ENCODE results near the gene ATP5IF1. TPM values are rescaled to one million over a fixed set of nuclear protein-coding genes. Genes with fewer than 3 reads are reported as not detected.

Gene ATP5IF1
- total RNA-seq, 4 donors from 2014 or later, result 100 to 145 (median 118) TPM

DNA sequence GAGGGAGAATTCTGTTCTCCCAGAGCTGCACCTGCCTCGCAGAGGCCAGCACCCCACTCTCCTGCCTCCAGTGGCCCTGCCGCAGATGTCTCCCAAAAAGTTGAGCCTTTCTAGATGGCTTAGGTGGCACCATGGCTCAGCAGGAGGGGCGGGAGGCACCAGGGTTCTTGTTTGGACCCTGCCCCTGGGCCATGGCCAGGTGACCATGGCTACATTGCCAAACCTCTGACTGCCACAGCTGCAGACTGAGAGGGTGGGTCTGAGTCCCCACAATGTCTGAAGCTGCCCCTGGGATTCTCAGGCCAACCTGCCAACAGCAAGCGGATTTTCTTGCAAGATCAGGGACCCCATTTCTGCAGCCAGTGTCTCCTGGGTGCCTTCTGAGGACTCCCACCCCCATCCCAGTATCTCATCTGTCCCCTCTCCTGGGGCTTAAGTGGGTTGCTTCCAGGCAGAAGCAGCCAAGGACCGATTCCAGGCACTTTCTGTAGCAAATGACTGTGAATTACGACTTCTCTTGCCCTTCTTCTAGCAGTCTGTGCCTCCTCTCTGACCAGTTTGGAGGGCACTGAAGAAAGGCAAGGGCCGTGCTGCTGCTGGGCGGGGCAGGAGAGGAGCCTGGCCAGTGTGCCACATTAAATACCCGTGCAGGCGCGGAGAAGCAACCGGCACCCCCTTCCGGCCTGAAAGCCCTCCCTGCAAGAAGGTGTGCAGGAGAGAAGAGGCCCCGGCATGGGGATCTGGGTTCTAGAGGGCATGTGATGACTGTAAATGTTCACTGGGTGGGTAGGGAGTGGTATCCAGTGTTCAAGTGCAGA lies 45.9 kb downstream of the ATP5IF1 start:
- TF ChIP-seq, protein P1, sequence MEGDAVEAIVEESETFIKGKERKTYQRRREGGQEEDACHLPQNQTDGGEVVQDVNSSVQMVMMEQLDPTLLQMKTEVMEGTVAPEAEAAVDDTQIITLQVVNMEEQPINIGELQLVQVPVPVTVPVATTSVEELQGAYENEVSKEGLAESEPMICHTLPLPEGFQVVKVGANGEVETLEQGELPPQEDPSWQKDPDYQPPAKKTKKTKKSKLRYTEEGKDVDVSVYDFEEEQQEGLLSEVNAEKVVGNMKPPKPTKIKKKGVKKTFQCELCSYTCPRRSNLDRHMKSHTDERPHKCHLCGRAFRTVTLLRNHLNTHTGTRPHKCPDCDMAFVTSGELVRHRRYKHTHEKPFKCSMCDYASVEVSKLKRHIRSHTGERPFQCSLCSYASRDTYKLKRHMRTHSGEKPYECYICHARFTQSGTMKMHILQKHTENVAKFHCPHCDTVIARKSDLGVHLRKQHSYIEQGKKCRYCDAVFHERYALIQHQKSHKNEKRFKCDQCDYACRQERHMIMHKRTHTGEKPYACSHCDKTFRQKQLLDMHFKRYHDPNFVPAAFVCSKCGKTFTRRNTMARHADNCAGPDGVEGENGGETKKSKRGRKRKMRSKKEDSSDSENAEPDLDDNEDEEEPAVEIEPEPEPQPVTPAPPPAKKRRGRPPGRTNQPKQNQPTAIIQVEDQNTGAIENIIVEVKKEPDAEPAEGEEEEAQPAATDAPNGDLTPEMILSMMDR (IDR thresholded peaks at IDR 0.05; ENCODE audit: low read depth), result no peak

GRCh38 chr1:28282426-28283407 lies 46.8 kb downstream of the ATP5IF1 start:
- TF ChIP-seq, protein P1 (IDR thresholded peaks at IDR 0.05; ENCODE audit: low read depth), result no peak

DNA sequence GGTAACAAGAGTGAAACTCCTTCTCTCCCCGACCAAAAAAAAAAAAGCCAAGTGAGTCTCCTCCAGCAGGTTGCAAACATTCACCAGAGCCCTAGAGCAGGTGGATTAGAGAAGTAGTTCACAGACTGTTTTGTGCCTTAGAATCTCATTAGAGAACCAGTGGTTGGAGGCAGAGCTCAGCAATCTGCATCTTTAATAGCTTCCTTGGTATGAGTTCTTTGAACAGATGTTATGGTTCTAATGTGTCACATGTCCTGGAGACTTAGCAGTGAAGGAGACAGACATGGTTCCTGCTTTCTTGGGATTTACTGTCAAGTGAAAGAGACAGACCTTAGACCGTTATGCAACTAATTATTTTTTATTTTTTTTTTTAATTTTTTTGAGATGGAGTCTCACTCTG lies 50.2 kb downstream of the ATP5IF1 start:
- TF ChIP-seq, protein P1 (IDR thresholded peaks at IDR 0.05; ENCODE audit: low read depth), result no peak

Other genes starting within 250 kb of the ATP5IF1 start
- 10 to 100 TPM in 3 of 4 donors, 1 to 10 TPM in 1; 9.6 to 15.5 (median 12.6) TPM for gene EYA3, start 147.5 kb upstream of the ATP5IF1 start, total RNA-seq
- gene PTAFR, start 59.4 kb upstream of the ATP5IF1 start, total RNA-seq, result 10 to 100 TPM in 1 of 4 donors, 1 to 10 TPM in 3; 6.4 to 24.8 (median 7.6) TPM
- gene DNAJC8, start 3.1 kb upstream of the ATP5IF1 start, total RNA-seq, result 100 to 1,000 TPM in 1 of 4 donors, 10 to 100 TPM in 3; 52.2 to 117 (median 71.8) TPM
- 10 to 100 TPM in 3 of 4 donors, 1 to 10 TPM in 1; 8.3 to 18.5 (median 12.8) TPM for gene SESN2, start 23.4 kb downstream of the ATP5IF1 start, total RNA-seq
- gene MED18, start 92.9 kb downstream of the ATP5IF1 start, total RNA-seq, result 10 to 100 TPM in 3 of 4 donors, 1 to 10 TPM in 1; 8.8 to 14.3 (median 11.0) TPM
- 10 to 100 TPM; 15.4 to 24.9 (median 19.1) TPM for gene PHACTR4, start 133.6 kb downstream of the ATP5IF1 start, total RNA-seq